Natural killer cell (primary cell): ENCODE results near the gene ACTN3. TPM values are rescaled to one million over a fixed set of nuclear protein-coding genes. Genes with fewer than 3 reads are reported as not detected.

ENCODE experiments used
- ATAC-seq, 3 donors: fragments of 150-1000 bp in 2 of 3; fragments of 200-7000 bp in 1 of 3; cut with Tn5 transposase; 1 replicate in 1 of 3; 2 replicates in 2 of 3; pipeline ENCODE4 v1.10.0; 2021; ENCODE audit warnings: mild to moderate bottlenecking in 2 of 3, moderate library complexity in 2 of 3
- DNase-seq, 2 donors: peaks; one replicate each; pipeline versions ENCODE4 v3.0.0 to v3.0.0-alpha.2; 2013 to 2021; ENCODE audit warnings: mixed read lengths in 1 of 2
- H3K27ac ChIP-seq: one replicate; pipeline ENCODE4 v1.5.1; 2013; ENCODE audit warnings: mild to moderate bottlenecking, low read length
- H3K27me3 ChIP-seq: one replicate; pipeline ENCODE4 v1.6.1; 2013; ENCODE audit warnings: low read length; ENCODE audit not compliant: control insufficient read depth, insufficient read depth
- H3K36me3 ChIP-seq: one replicate; pipeline ENCODE4 v1.6.1; 2013; ENCODE audit warnings: low read length; ENCODE audit not compliant: control insufficient read depth, insufficient read depth
- H3K4me1 ChIP-seq: one replicate; pipeline ENCODE4 v1.6.1; 2013; ENCODE audit warnings: low read length; ENCODE audit not compliant: control insufficient read depth, insufficient read depth
- H3K4me3 ChIP-seq: one replicate; pipeline ENCODE4 v1.5.1; 2013; ENCODE audit warnings: low read length
- H3K9me3 ChIP-seq: one replicate; pipeline ENCODE4 v1.6.1; 2013; ENCODE audit warnings: low read length; ENCODE audit not compliant: control insufficient read depth, insufficient read depth
- H3K27ac Mint-ChIP-seq, 2 donors: one replicate each; pipeline ENCODE4 v1.8.0; 2022; ENCODE audit warnings: mild to moderate bottlenecking in 2 of 2, mixed read lengths in 2 of 2, moderate library complexity in 1 of 2
- H3K27me3 Mint-ChIP-seq, 2 donors: one replicate each; pipeline ENCODE4 v1.8.0; 2022; ENCODE audit warnings: low read depth in 2 of 2, mixed read lengths in 2 of 2
- H3K36me3 Mint-ChIP-seq: one replicate; pipeline ENCODE4 v1.8.0; 2022; ENCODE audit warnings: mixed read lengths
- H3K4me1 Mint-ChIP-seq, 2 donors: one replicate each; pipeline ENCODE4 v1.8.0; 2022; ENCODE audit warnings: mixed read lengths in 2 of 2
- H3K4me3 Mint-ChIP-seq: one replicate; pipeline ENCODE4 v1.8.0; 2022; ENCODE audit warnings: mild to moderate bottlenecking, moderate library complexity, mixed read lengths
- H3K9me3 Mint-ChIP-seq, 2 donors: one replicate each; pipeline ENCODE4 v1.8.0; 2022; ENCODE audit warnings: mixed read lengths in 2 of 2
- WGBS: methylation state at CpG from one replicate; pipeline ENCODE4 v1.1.7; 2013; ENCODE audit warnings: missing lambda C conversion rate; ENCODE audit not compliant: insufficient coverage; 5-methylcytosine and 5-hydroxymethylcytosine counted together
- intact Hi-C: fragments of 100-400 bp; cut with micrococcal nuclease; formaldehyde crosslinking; loops from one replicate; pipeline ENCODE4 v1.14.2; 2022
- total RNA-seq, 4 donors: library from RNA; stranded (reverse); fragments of 120-200 nt in 1 of 4; gene quantifications; one replicate each; pipeline versions ENCODE4 v1.2.3 to v1.2.4, GENCODE V29; 2013 to 2022
- TF ChIP-seq, protein P1 (sequence below): fragments of 200-600 bp; IDR thresholded peaks from one replicate; pipeline ENCODE4 v1.8.0; 2022; ENCODE audit warnings: antibody characterized with exemption

ACTN3 gene
- total RNA-seq, 3 donors from 2014 or later (not counting 1 experiment from before 2014, with no cell fraction given) = 0.33 to 1.00 (median 0.50) TPM

- WGBS = under 1% methylated on average over 71 of the region's 71 CpGs
- DNase-seq = peak; percentile 84 to 92
- peaks cover 0 to 9% of the 10 kb centered on the region in 2 donors for H3K27me3 Mint-ChIP-seq
- Histone ChIP-seq H3K27ac (peak within 1 kb of the TSS; percentile 90), H3K4me1 (peaks cover 43% of the 10 kb centered on the region), H3K4me3 (peak within 1 kb of the TSS; percentile 78), H3K9me3 (no peaks in the 10 kb centered on the region), H3K36me3 (peaks cover 19% of the 10 kb centered on the region), H3K27me3 (no peaks in the 10 kb centered on the region)
- no peaks in the 10 kb centered on the region for H3K9me3 Mint-ChIP-seq
- TF ChIP-seq, protein P1, sequence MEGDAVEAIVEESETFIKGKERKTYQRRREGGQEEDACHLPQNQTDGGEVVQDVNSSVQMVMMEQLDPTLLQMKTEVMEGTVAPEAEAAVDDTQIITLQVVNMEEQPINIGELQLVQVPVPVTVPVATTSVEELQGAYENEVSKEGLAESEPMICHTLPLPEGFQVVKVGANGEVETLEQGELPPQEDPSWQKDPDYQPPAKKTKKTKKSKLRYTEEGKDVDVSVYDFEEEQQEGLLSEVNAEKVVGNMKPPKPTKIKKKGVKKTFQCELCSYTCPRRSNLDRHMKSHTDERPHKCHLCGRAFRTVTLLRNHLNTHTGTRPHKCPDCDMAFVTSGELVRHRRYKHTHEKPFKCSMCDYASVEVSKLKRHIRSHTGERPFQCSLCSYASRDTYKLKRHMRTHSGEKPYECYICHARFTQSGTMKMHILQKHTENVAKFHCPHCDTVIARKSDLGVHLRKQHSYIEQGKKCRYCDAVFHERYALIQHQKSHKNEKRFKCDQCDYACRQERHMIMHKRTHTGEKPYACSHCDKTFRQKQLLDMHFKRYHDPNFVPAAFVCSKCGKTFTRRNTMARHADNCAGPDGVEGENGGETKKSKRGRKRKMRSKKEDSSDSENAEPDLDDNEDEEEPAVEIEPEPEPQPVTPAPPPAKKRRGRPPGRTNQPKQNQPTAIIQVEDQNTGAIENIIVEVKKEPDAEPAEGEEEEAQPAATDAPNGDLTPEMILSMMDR = no peak
- ATAC-seq = peak; percentile 79 to 88 (median 80)
- peaks cover 41 to 52% of the 10 kb centered on the region in 2 donors for H3K4me1 Mint-ChIP-seq
- peak within 1 kb of the TSS; percentile 91 for H3K4me3 Mint-ChIP-seq
- no peaks in the 10 kb centered on the region for H3K36me3 Mint-ChIP-seq
- intact Hi-C loops = loop anchor here (1.0 to 10.0 kb wide), 3 partner anchors 70 to 289 kb away; partner anchors contain the start of gene RBM14
- H3K27ac Mint-ChIP-seq = peak within 1 kb of the TSS; percentile 91 to 92
Measured at GRCh38 chr11:66545701-66546367, 869 bp upstream of the ACTN3 start, which contains the start of gene ZDHHC24. Gene ZDHHC24, minus strand, starts transcription at chr11:66546048. Its CDS starts 45 bp downstream, at chr11:66546003.

DNA sequence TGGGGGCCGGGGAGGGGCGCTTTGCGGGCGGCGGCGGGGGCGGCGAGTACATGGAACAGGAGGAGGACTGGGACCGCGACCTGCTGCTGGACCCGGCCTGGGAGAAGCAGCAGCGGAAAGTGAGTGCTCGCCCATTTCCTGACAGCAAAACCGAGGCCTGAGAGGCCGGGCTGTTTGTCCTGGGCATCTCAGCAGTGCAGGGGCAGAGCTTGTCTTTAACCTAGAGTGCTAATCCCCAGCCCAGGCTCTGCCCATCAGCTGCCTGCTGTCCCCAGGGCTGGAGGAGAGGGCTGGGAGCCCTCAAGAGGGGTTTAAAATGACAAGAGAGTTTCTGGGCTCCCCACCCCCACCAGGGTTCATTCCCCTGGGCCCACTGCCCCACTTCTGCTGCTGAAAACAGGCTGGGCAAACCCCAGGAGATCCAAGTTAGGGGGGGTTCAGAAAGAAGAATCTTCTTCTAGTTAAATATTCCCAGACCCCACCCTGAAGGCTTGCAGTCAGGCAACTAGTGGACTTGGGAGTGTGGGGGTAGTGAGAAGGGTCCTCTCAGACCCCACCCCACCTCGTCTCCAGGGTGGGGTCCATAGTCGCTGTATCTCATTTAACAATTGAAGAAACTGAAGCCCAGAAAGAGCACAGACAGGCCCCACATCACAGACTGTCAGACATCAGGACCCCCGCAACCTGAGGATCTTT lies 411 bp downstream of the ACTN3 start:
- intact Hi-C loops = loop anchor here (1.0 to 10.0 kb wide), 3 partner anchors 69 to 288 kb away; partner anchors contain the start of gene RBM14
- no peaks in the 10 kb centered on the region for H3K9me3 Mint-ChIP-seq
- Histone ChIP-seq H3K27me3 (no peaks in the 10 kb centered on the region), H3K9me3 (no peaks in the 10 kb centered on the region), H3K4me1 (peaks cover 43% of the 10 kb centered on the region), H3K36me3 (peaks cover 10% of the 10 kb centered on the region), H3K4me3 (no peak overlapping the region), H3K27ac (no peak overlapping the region)
- peaks cover 31 to 42% of the 10 kb centered on the region in 2 donors for H3K4me1 Mint-ChIP-seq
- DNase-seq (peak in 1 of 2 donors; percentile 20), ATAC-seq (no peak)
- H3K4me3 Mint-ChIP-seq = peak overlapping the region; percentile 91
- 47% methylated on average over 18 of the region's 18 CpGs for WGBS
- H3K27me3 Mint-ChIP-seq = peaks cover 0 to 9% of the 10 kb centered on the region in 2 donors
- TF ChIP-seq, protein P1 = no peak
- no peaks in the 10 kb centered on the region for H3K36me3 Mint-ChIP-seq
- peak overlapping the region; percentile 91 to 92 for H3K27ac Mint-ChIP-seq

DNA sequence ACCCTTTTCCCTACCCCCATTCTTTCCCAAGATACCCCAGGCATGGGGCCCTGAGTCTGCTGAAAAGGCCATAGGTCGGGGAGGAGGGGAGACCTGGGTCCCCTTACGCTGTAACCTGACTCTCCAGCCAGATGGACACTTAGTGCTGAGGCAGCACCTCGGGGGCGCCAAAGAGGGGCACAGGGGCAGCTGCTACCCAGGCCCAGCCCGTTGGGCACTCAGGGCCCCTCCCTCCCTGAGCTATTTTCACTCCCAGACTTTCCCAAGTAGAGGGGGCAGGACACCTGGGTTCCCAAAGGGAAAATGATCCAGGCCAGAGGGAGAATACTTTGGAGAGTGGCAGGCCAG lies 933 bp downstream of the ACTN3 start:
- no peaks in the 10 kb centered on the region for H3K9me3 Mint-ChIP-seq
- TF ChIP-seq, protein P1 = no peak
- intact Hi-C loops = loop anchor here (10.0 kb wide), 1 partner anchor 287 kb away; no protein-coding TSS in a partner anchor
- DNase-seq (no peak), ATAC-seq (no peak)
- H3K9me3 ChIP-seq = no peaks in the 10 kb centered on the region
- H3K27me3 ChIP-seq = no peaks in the 10 kb centered on the region
- H3K4me3 ChIP-seq = no peak overlapping the region
- H3K27ac Mint-ChIP-seq = peak overlapping the region in 1 of 2 donors; percentile 92
- no peak overlapping the region for H3K27ac ChIP-seq
- H3K4me1 ChIP-seq = peaks cover 38% of the 10 kb centered on the region
- no peaks in the 10 kb centered on the region for H3K36me3 Mint-ChIP-seq
- peaks cover 4% of the 10 kb centered on the region for H3K36me3 ChIP-seq
- peaks cover 0 to 9% of the 10 kb centered on the region in 2 donors for H3K27me3 Mint-ChIP-seq
- no peak overlapping the region for H3K4me3 Mint-ChIP-seq
- H3K4me1 Mint-ChIP-seq = peaks cover 26 to 37% of the 10 kb centered on the region in 2 donors
- 67% methylated on average over 5 of the region's 5 CpGs for WGBS
